H1 (cell line): ENCODE measurements around the gene SLC11A1. TPM values are rescaled to one million over a fixed set of nuclear protein-coding genes. Genes with fewer than 3 reads are reported as not detected.

ENCODE experiments used
- POU5F1 ChIP-seq: IDR thresholded peaks from 2 replicates; pipeline ENCODE4 v1.6.1; 2011; ENCODE audit warnings: low read depth, mild to moderate bottlenecking, low read length, moderate library complexity
- RAD21 ChIP-seq, 2 experiments: IDR thresholded peaks in 1 of 2; conservative IDR thresholded peaks in 1 of 2; 2 replicates each; pipeline ENCODE4 v1.6.1; 2011; ENCODE audit warnings: low read depth in 2 of 2, low read length in 2 of 2, improper control_type of control experiment in 1 of 2, inconsistent platforms in 1 of 2, mild to moderate bottlenecking in 1 of 2, moderate library complexity in 1 of 2
- polyA plus RNA-seq, 7 experiments: library from polyadenylated mRNA; depleted of rRNA in 3 of 7; stranded (reverse) in 5 of 7; unstranded in 2 of 7; fragments of >200 nt in 5 of 7; fragments of 200-250 nt in 2 of 7; gene quantifications; 1 replicate in 5 of 7; 2 replicates in 1 of 7; 4 replicates in 1 of 7; pipeline versions ENCODE4 v1.2.1 to v1.2.3, GENCODE V29; 2011 to 2013; ENCODE audit warnings: missing spikeins in 2 of 7, mixed read lengths in 2 of 7
- total RNA-seq: library from RNA; stranded (reverse); fragmentation: NEBNext Ultra II Directional; extraction: Animal tissue kit (Norgen Biotek cat#: 25700); gene quantifications from 2 replicates; pipeline ENCODE4 v1.2.1, GENCODE V29; 2021

SLC11A1 gene
- total and polyA plus RNA-seq, 2 of the 8 experiments (the other 6 are each of a cell fraction or from before 2014, with no cell fraction given): 0.20 to 0.43 TPM

DNA sequence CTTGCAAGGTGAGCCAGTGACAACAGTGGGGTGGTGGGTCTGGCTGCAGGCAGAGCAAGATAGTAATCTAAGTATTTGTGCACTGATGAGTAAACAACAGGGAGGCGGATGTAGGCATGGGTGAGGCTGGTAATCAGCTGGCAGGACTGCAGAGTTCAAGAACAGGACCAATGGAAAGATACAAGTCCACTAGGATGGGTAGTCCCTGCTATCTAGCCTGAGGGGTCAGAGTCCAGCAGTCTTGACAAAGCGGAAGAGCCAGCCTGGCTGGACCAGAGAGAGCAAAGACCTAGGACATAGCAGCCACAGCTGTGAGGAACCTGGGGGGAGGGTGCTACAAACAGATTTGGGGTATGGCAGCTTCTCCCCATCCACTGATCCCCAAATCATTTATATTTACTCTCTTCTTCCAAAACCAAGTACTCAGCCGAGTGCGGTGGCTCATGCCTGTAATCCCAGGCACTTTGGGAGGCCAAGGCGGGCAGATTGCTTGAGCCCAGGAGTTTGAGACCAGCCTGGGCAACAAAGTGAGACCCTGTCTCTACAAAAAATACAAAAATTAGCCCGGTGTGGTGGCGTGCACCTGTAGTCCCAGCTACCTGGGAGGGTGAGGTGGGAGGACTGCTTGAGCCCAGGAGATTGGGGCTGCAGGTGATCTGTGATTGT is 62.8 kb downstream of the SLC11A1 start (continued):
- TF ChIP-seq RAD21 (IDR thresholded peaks at IDR 0.05 in 1 of 2, conservative IDR thresholded peaks at IDR 0.05 in 1 of 2; ENCODE audit: low read depth in 2 of 2, low read length in 2 of 2) (no peak), POU5F1 (no peak)
